Endodermal cell (in vitro differentiated cells): ENCODE data around the gene RILP. TPM values are rescaled to one million over a fixed set of nuclear protein-coding genes. Genes with fewer than 3 reads are reported as not detected.

ENCODE experiments used
- DNase-seq: peaks from one replicate; pipeline ENCODE4 v3.0.0-alpha.2; 2017
- H3K27ac ChIP-seq: 2 replicates; pipeline ENCODE4 v1.5.1; 2013; ENCODE audit warnings: mild to moderate bottlenecking, low read depth, low read length, moderate library complexity
- H3K27me3 ChIP-seq: 2 replicates; pipeline ENCODE4 v1.6.1; 2013; ENCODE audit warnings: mild to moderate bottlenecking, low read length, moderate library complexity; ENCODE audit not compliant: insufficient read depth, control insufficient read depth, poor library complexity, severe bottlenecking
- H3K36me3 ChIP-seq: 2 replicates; pipeline ENCODE4 v1.7.0; 2013; ENCODE audit warnings: mild to moderate bottlenecking, low read length, moderate library complexity; ENCODE audit not compliant: control insufficient read depth, insufficient read depth
- H3K4me1 ChIP-seq: one replicate; pipeline ENCODE4 v1.7.0; 2013; ENCODE audit warnings: low read length; ENCODE audit not compliant: control insufficient read depth, insufficient read depth
- H3K4me3 ChIP-seq: 2 replicates; pipeline ENCODE4 v1.5.1; 2013; ENCODE audit warnings: mild to moderate bottlenecking, low read length, moderate library complexity
- H3K9ac ChIP-seq: 2 replicates; pipeline ENCODE4 v1.6.1; 2013; ENCODE audit warnings: mild to moderate bottlenecking, low read length, moderate library complexity; ENCODE audit not compliant: poor library complexity, severe bottlenecking; ENCODE audit errors: extremely low read depth
- H3K9me3 ChIP-seq: 2 replicates; pipeline ENCODE4 v1.6.1; 2013; ENCODE audit warnings: mild to moderate bottlenecking, low read length, moderate library complexity; ENCODE audit not compliant: control insufficient read depth
- H3K27ac Mint-ChIP-seq: 2 replicates; pipeline ENCODE4 v1.8.0; 2020; ENCODE audit warnings: mixed read lengths
- H3K27me3 Mint-ChIP-seq: 2 replicates; pipeline ENCODE4 v1.8.0; 2021; ENCODE audit warnings: mild to moderate bottlenecking, mixed read lengths; ENCODE audit not compliant: insufficient read depth
- H3K36me3 Mint-ChIP-seq: 2 replicates; pipeline ENCODE4 v1.8.0; 2020; ENCODE audit warnings: low read depth, mixed read lengths
- H3K4me1 Mint-ChIP-seq: 2 replicates; pipeline ENCODE4 v1.8.0; 2020; ENCODE audit warnings: mixed read lengths
- H3K4me3 Mint-ChIP-seq: 2 replicates; pipeline ENCODE4 v1.8.0; 2020; ENCODE audit warnings: mild to moderate bottlenecking, moderate library complexity, mixed read lengths
- H3K9me3 Mint-ChIP-seq: 2 replicates; pipeline ENCODE4 v1.8.0; 2020; ENCODE audit warnings: mild to moderate bottlenecking, mixed read lengths
- WGBS, 2 experiments: methylation state at CpG; one replicate each; pipeline versions ENCODE4 v1.1.5 to v1.1.7; 2013; ENCODE audit warnings: missing lambda C conversion rate in 2 of 2, mixed read lengths in 1 of 2; ENCODE audit not compliant: insufficient coverage in 1 of 2, insufficient read length in 1 of 2; 5-methylcytosine and 5-hydroxymethylcytosine counted together
- total RNA-seq, 2 donors: library from RNA; stranded (reverse); fragmentation: NEBNext Ultra II Directional in 1 of 2; extraction: Animal tissue kit (Norgen Biotek cat#: 25700) in 1 of 2; gene quantifications; 2 replicates in 1 of 2; 3 replicates in 1 of 2; pipeline ENCODE4 v1.2.1, GENCODE V29; 2021
- TF ChIP-seq, protein P1 (sequence below): fragments of 200-600 bp; sonication (generic); conservative IDR thresholded peaks from 2 replicates; pipeline ENCODE4 v1.5.0; 2021; ENCODE audit warnings: antibody characterized with exemption, mild to moderate bottlenecking

RILP gene
- total RNA-seq, 2 donors from 2014 or later, result 1.1 to 3.1 TPM

GRCh38 chr17:1605681-1606351 is 43.9 kb downstream of the RILP start:
- Mint-ChIP-seq H3K4me3 (no peak overlapping the region), H3K9me3 (peaks cover 9% of the 10 kb centered on the region), H3K36me3 (peaks cover 23% of the 10 kb centered on the region), H3K27ac (no peak overlapping the region), H3K27me3 (peaks cover 33% of the 10 kb centered on the region), H3K4me1 (peaks cover 3% of the 10 kb centered on the region)
- 92 to 96% methylated on average over 12 to 19 of the region's 19 CpGs for WGBS, 2 experiments
- Histone ChIP-seq H3K27ac (peak overlapping the region; percentile 4), H3K9ac (no peak overlapping the region), H3K4me1 (no peaks in the 10 kb centered on the region), H3K9me3 (peaks cover 10% of the 10 kb centered on the region), H3K4me3 (no peak overlapping the region), H3K36me3 (peaks cover 3% of the 10 kb centered on the region), H3K27me3 (peaks cover 5% of the 10 kb centered on the region)
- DNase-seq, result no peak
- TF ChIP-seq, protein P1, sequence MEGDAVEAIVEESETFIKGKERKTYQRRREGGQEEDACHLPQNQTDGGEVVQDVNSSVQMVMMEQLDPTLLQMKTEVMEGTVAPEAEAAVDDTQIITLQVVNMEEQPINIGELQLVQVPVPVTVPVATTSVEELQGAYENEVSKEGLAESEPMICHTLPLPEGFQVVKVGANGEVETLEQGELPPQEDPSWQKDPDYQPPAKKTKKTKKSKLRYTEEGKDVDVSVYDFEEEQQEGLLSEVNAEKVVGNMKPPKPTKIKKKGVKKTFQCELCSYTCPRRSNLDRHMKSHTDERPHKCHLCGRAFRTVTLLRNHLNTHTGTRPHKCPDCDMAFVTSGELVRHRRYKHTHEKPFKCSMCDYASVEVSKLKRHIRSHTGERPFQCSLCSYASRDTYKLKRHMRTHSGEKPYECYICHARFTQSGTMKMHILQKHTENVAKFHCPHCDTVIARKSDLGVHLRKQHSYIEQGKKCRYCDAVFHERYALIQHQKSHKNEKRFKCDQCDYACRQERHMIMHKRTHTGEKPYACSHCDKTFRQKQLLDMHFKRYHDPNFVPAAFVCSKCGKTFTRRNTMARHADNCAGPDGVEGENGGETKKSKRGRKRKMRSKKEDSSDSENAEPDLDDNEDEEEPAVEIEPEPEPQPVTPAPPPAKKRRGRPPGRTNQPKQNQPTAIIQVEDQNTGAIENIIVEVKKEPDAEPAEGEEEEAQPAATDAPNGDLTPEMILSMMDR, result no peak

GRCh38 chr17:1604831-1605528 is 44.7 kb downstream of the RILP start:
- peaks cover 25% of the 10 kb centered on the region for H3K36me3 Mint-ChIP-seq
- TF ChIP-seq, protein P1, result no peak
- peaks cover 3% of the 10 kb centered on the region for H3K36me3 ChIP-seq
- no peak overlapping the region for H3K27ac Mint-ChIP-seq
- no peak for DNase-seq
- H3K4me1 Mint-ChIP-seq, result peaks cover 3% of the 10 kb centered on the region
- H3K4me3 Mint-ChIP-seq, result no peak overlapping the region
- H3K27me3 Mint-ChIP-seq, result peaks cover 33% of the 10 kb centered on the region
- peaks cover 10% of the 10 kb centered on the region for H3K9me3 ChIP-seq
- H3K27ac ChIP-seq, result no peak overlapping the region
- H3K27me3 ChIP-seq, result peaks cover 5% of the 10 kb centered on the region
- H3K9ac ChIP-seq, result no peak overlapping the region
- H3K4me3 ChIP-seq, result no peak overlapping the region
- H3K4me1 ChIP-seq, result no peaks in the 10 kb centered on the region
- 83 to 84% methylated on average over 30 to 34 of the region's 35 CpGs for WGBS, 2 experiments
- peaks cover 9% of the 10 kb centered on the region for H3K9me3 Mint-ChIP-seq

GRCh38 chr17:1601571-1601970 is 48.1 kb downstream of the RILP start:
- TF ChIP-seq, protein P1, result no peak
- 92 to 96% methylated on average over 13 to 14 of the region's 14 CpGs for WGBS, 2 experiments
- Mint-ChIP-seq H3K27me3 (peaks cover 46% of the 10 kb centered on the region), H3K4me1 (peaks cover 3% of the 10 kb centered on the region), H3K9me3 (peaks cover 9% of the 10 kb centered on the region), H3K27ac (no peak overlapping the region), H3K4me3 (no peak overlapping the region), H3K36me3 (peaks cover 21% of the 10 kb centered on the region)
- Histone ChIP-seq H3K9ac (no peak overlapping the region), H3K27me3 (peaks cover 17% of the 10 kb centered on the region), H3K9me3 (peaks cover 10% of the 10 kb centered on the region), H3K4me1 (no peaks in the 10 kb centered on the region), H3K36me3 (peaks cover 3% of the 10 kb centered on the region), H3K27ac (no peak overlapping the region), H3K4me3 (no peak overlapping the region)
- no peak for DNase-seq
